Raji (cell line): ENCODE data around the gene OLFML2A.

Source experiments
- POLR2A ChIP-seq: IDR thresholded peaks from 2 replicates; pipeline ENCODE4 v1.6.1; 2011; ENCODE audit warnings: low read depth, low read length, control low read depth; ENCODE audit not compliant: insufficient read depth

The OLFML2A gene

GRCh38 chr9:124818431-124819281, 41.7 kb downstream of the OLFML2A start:
- no peak for TF ChIP-seq POLR2A

- TF ChIP-seq POLR2A, result no peak
Measured at GRCh38 chr9:124820698-124821623, 44.0 kb downstream of the OLFML2A start.

GRCh38 chr9:124828489-124829333, 51.8 kb downstream of the OLFML2A start:
- TF ChIP-seq POLR2A, result no peak

GRCh38 chr9:124829334-124829669, 52.4 kb downstream of the OLFML2A start:
- TF ChIP-seq POLR2A, result no peak

- TF ChIP-seq POLR2A, result no peak
Measured at GRCh38 chr9:124830593-124830992, 53.7 kb downstream of the OLFML2A start.

GRCh38 chr9:124831642-124832364, 54.9 kb downstream of the OLFML2A start:
- no peak for TF ChIP-seq POLR2A

- TF ChIP-seq POLR2A, result no peak
Measured at GRCh38 chr9:124834591-124834990, 57.7 kb downstream of the OLFML2A start.

GRCh38 chr9:124835026-124835557, 58.2 kb downstream of the OLFML2A start:
- no peak for TF ChIP-seq POLR2A

- no peak for TF ChIP-seq POLR2A
Measured at GRCh38 chr9:124839612-124840299, 62.8 kb downstream of the OLFML2A start.

GRCh38 chr9:124840300-124840833, 63.4 kb downstream of the OLFML2A start:
- no peak for TF ChIP-seq POLR2A

- TF ChIP-seq POLR2A, result no peak
Measured at GRCh38 chr9:124841075-124841821, 64.3 kb downstream of the OLFML2A start.

GRCh38 chr9:124843456-124844034, 66.6 kb downstream of the OLFML2A start:
- TF ChIP-seq POLR2A, result no peak
